IPS-11a (cell line): Measurements from ENCODE around the gene MRPL54.
"Not testable (repeated sequence)": the region's sequence is repeated elsewhere in the genome, so short reads cannot be mapped to it uniquely, and the experiment has no call there.

Source experiments
- H3K4me3 ChIP-seq: one replicate; pipeline ENCODE4 v1.5.1; 2013; ENCODE audit warnings: low read depth, low read length, control low read depth

MRPL54 gene

GRCh38 chr19:3807574-3808354 lies 45.3 kb downstream of the MRPL54 start:
- H3K4me3 ChIP-seq: no peak overlapping the region

GRCh38 chr19:3808420-3809143 lies 46.1 kb downstream of the MRPL54 start:
- no peak overlapping the region for H3K4me3 ChIP-seq

GRCh38 chr19:3809881-3810707 lies 47.6 kb downstream of the MRPL54 start:
- no peak overlapping the region for H3K4me3 ChIP-seq

GRCh38 chr19:3810708-3811355 lies 48.4 kb downstream of the MRPL54 start:
- no peak overlapping the region for H3K4me3 ChIP-seq

GRCh38 chr19:3813473-3814392 lies 51.3 kb downstream of the MRPL54 start:
- H3K4me3 ChIP-seq: no peak overlapping the region

GRCh38 chr19:3814648-3815047 lies 52.2 kb downstream of the MRPL54 start:
- H3K4me3 ChIP-seq: no peak overlapping the region

GRCh38 chr19:3816148-3816547 lies 53.7 kb downstream of the MRPL54 start:
- H3K4me3 ChIP-seq: not testable (repeated sequence)

GRCh38 chr19:3816566-3817218 lies 54.2 kb downstream of the MRPL54 start:
- H3K4me3 ChIP-seq: no peak overlapping the region
